Measurements from ENCODE around the gene SLC46A3.
"Not testable (repeated sequence)": the region's sequence is repeated elsewhere in the genome, so short reads cannot be mapped to it uniquely, and the experiment has no call there.

The SLC46A3 gene

GRCh38 chr13:28683169-28683568 lies 35.6 kb downstream of the SLC46A3 start:
- H3K27ac ChIP-seq (ENCODE audit: low read length); H3K4me3 ChIP-seq (ENCODE audit: low read length); DNase-seq (ENCODE audit: low read depth, low spot score); H3K36me3 ChIP-seq (ENCODE audit: control insufficient read depth, insufficient read depth, low read length); H3K9me3 ChIP-seq (ENCODE audit: control insufficient read depth, insufficient read depth, low read length); H3K4me1 ChIP-seq (ENCODE audit: control insufficient read depth, insufficient read depth, low read length); H3K27me3 ChIP-seq (ENCODE audit: control insufficient read depth, insufficient read depth, low read length): not testable (repeated sequence)
- no CpG with 5 or more reads among the region's 8 CpGs for WGBS (ENCODE audit: insufficient coverage, insufficient read length)

- no peak for DNase-seq (ENCODE audit: low read depth, low spot score)
- no CpG with 5 or more reads among the region's 2 CpGs for WGBS (ENCODE audit: insufficient coverage, insufficient read length)
- no peak overlapping the region for H3K4me3 ChIP-seq (ENCODE audit: low read length)
- no peaks in the 10 kb centered on the region for H3K27me3 ChIP-seq (ENCODE audit: control insufficient read depth, insufficient read depth, low read length)
- no peak overlapping the region for H3K27ac ChIP-seq (ENCODE audit: low read length)
- no peaks in the 10 kb centered on the region for H3K9me3 ChIP-seq (ENCODE audit: control insufficient read depth, insufficient read depth, low read length)
- peaks cover 6% of the 10 kb centered on the region for H3K4me1 ChIP-seq (ENCODE audit: control insufficient read depth, insufficient read depth, low read length)
- H3K36me3 ChIP-seq (ENCODE audit: control insufficient read depth, insufficient read depth, low read length): no peaks in the 10 kb centered on the region; the same call in 1 of the 2 replicates
These were observed 38.2 kb downstream of the SLC46A3 start for GRCh38 chr13:28680541-28680940.

- Histone ChIP-seq H3K4me1 (ENCODE audit: control insufficient read depth, insufficient read depth, low read length) (peaks cover 3% of the 10 kb centered on the region), H3K27ac (ENCODE audit: low read length) (no peak overlapping the region), H3K36me3 (ENCODE audit: control insufficient read depth, insufficient read depth, low read length) (peaks cover 3% of the 10 kb centered on the region; the same call in 1 of the 2 replicates), H3K27me3 (ENCODE audit: control insufficient read depth, insufficient read depth, low read length) (no peaks in the 10 kb centered on the region), H3K9me3 (ENCODE audit: control insufficient read depth, insufficient read depth, low read length) (no peaks in the 10 kb centered on the region), H3K4me3 (ENCODE audit: low read length) (no peak overlapping the region)
- WGBS (ENCODE audit: insufficient coverage, insufficient read length): no CpG with 5 or more reads among the region's 1 CpG
- no peak for DNase-seq (ENCODE audit: low read depth, low spot score)
These were observed 39.1 kb downstream of the SLC46A3 start for GRCh38 chr13:28679628-28680027.

- peaks cover 3% of the 10 kb centered on the region; the same call in 1 of the 2 replicates for H3K36me3 ChIP-seq (ENCODE audit: control insufficient read depth, insufficient read depth, low read length)
- no CpG with 5 or more reads among the region's 1 CpG for WGBS (ENCODE audit: insufficient coverage, insufficient read length)
- no peak overlapping the region for H3K4me3 ChIP-seq (ENCODE audit: low read length)
- H3K27ac ChIP-seq (ENCODE audit: low read length): no peak overlapping the region
- H3K27me3 ChIP-seq (ENCODE audit: control insufficient read depth, insufficient read depth, low read length): no peaks in the 10 kb centered on the region
- no peaks in the 10 kb centered on the region for H3K9me3 ChIP-seq (ENCODE audit: control insufficient read depth, insufficient read depth, low read length)
- DNase-seq (ENCODE audit: low read depth, low spot score): no peak
- H3K4me1 ChIP-seq (ENCODE audit: control insufficient read depth, insufficient read depth, low read length): no peaks in the 10 kb centered on the region
These were observed 40.0 kb downstream of the SLC46A3 start for GRCh38 chr13:28678809-28679208.

- H3K27ac ChIP-seq (ENCODE audit: low read length): no peak overlapping the region
- no peak for DNase-seq (ENCODE audit: low read depth, low spot score)
- no peaks in the 10 kb centered on the region for H3K9me3 ChIP-seq (ENCODE audit: control insufficient read depth, insufficient read depth, low read length)
- no peaks in the 10 kb centered on the region for H3K4me1 ChIP-seq (ENCODE audit: control insufficient read depth, insufficient read depth, low read length)
- no peaks in the 10 kb centered on the region for H3K27me3 ChIP-seq (ENCODE audit: control insufficient read depth, insufficient read depth, low read length)
- no peak overlapping the region for H3K4me3 ChIP-seq (ENCODE audit: low read length)
- peaks cover 30% of the 10 kb centered on the region; the same call in 1 of the 2 replicates for H3K36me3 ChIP-seq (ENCODE audit: control insufficient read depth, insufficient read depth, low read length)
These were observed 47.5 kb downstream of the SLC46A3 start for GRCh38 chr13:28671126-28671792.

GRCh38 chr13:28666897-28667488 lies 51.8 kb downstream of the SLC46A3 start:
- Histone ChIP-seq H3K27me3 (ENCODE audit: control insufficient read depth, insufficient read depth, low read length) (no peaks in the 10 kb centered on the region), H3K4me1 (ENCODE audit: control insufficient read depth, insufficient read depth, low read length) (no peaks in the 10 kb centered on the region), H3K9me3 (ENCODE audit: control insufficient read depth, insufficient read depth, low read length) (no peaks in the 10 kb centered on the region), H3K4me3 (ENCODE audit: low read length) (no peak overlapping the region), H3K36me3 (ENCODE audit: control insufficient read depth, insufficient read depth, low read length) (peaks cover 26% of the 10 kb centered on the region; the same call in 1 of the 2 replicates), H3K27ac (ENCODE audit: low read length) (no peak overlapping the region)
- no CpG with 5 or more reads among the region's 9 CpGs for WGBS (ENCODE audit: insufficient coverage, insufficient read length)
- DNase-seq (ENCODE audit: low read depth, low spot score): no peak

- H3K27ac ChIP-seq (ENCODE audit: low read length): no peak overlapping the region
- H3K27me3 ChIP-seq (ENCODE audit: control insufficient read depth, insufficient read depth, low read length): no peaks in the 10 kb centered on the region
- peak overlapping the region; percentile 89 for H3K4me3 ChIP-seq (ENCODE audit: low read length)
- WGBS (ENCODE audit: insufficient coverage, insufficient read length): no CpG with 5 or more reads among the region's 4 CpGs
- no peaks in the 10 kb centered on the region for H3K9me3 ChIP-seq (ENCODE audit: control insufficient read depth, insufficient read depth, low read length)
- no peaks in the 10 kb centered on the region for H3K4me1 ChIP-seq (ENCODE audit: control insufficient read depth, insufficient read depth, low read length)
- 0 out of 2 replicates have a peak, but pooled peaks cover 2% of the 10 kb centered on the region for H3K36me3 ChIP-seq (ENCODE audit: control insufficient read depth, insufficient read depth, low read length)
- no peak for DNase-seq (ENCODE audit: low read depth, low spot score)
These were observed 59.2 kb downstream of the SLC46A3 start for GRCh38 chr13:28659621-28659970.

GRCh38 chr13:28658796-28659620 lies 59.8 kb downstream of the SLC46A3 start, which contains the start of gene POMP:
TSS of gene POMP (plus strand) at chr13:28659130. CDS start at chr13:28659185, 55 bp downstream.
- no CpG with 5 or more reads among the region's 64 CpGs for WGBS (ENCODE audit: insufficient coverage, insufficient read length)
- H3K36me3 ChIP-seq (ENCODE audit: control insufficient read depth, insufficient read depth, low read length): 0 out of 2 replicates have a peak, but pooled peaks cover 2% of the 10 kb centered on the region
- H3K4me1 ChIP-seq (ENCODE audit: control insufficient read depth, insufficient read depth, low read length): no peaks in the 10 kb centered on the region
- H3K4me3 ChIP-seq (ENCODE audit: low read length): peak within 1 kb of the TSS; percentile 89
- H3K27me3 ChIP-seq (ENCODE audit: control insufficient read depth, insufficient read depth, low read length): no peaks in the 10 kb centered on the region
- DNase-seq (ENCODE audit: low read depth, low spot score): peak; percentile 48
- H3K9me3 ChIP-seq (ENCODE audit: control insufficient read depth, insufficient read depth, low read length): no peaks in the 10 kb centered on the region
- no peak within 1 kb of the TSS for H3K27ac ChIP-seq (ENCODE audit: low read length)

GRCh38 chr13:28658539-28658795 lies 60.3 kb downstream of the SLC46A3 start:
- H3K27ac ChIP-seq (ENCODE audit: low read length): no peak overlapping the region
- WGBS (ENCODE audit: insufficient coverage, insufficient read length): no CpG with 5 or more reads among the region's 8 CpGs
- no peaks in the 10 kb centered on the region for H3K27me3 ChIP-seq (ENCODE audit: control insufficient read depth, insufficient read depth, low read length)
- DNase-seq (ENCODE audit: low read depth, low spot score): no peak
- H3K4me1 ChIP-seq (ENCODE audit: control insufficient read depth, insufficient read depth, low read length): no peaks in the 10 kb centered on the region
- H3K9me3 ChIP-seq (ENCODE audit: control insufficient read depth, insufficient read depth, low read length): no peaks in the 10 kb centered on the region
- 0 out of 2 replicates have a peak, but pooled peaks cover 2% of the 10 kb centered on the region for H3K36me3 ChIP-seq (ENCODE audit: control insufficient read depth, insufficient read depth, low read length)
- peak overlapping the region; percentile 89 for H3K4me3 ChIP-seq (ENCODE audit: low read length)

GRCh38 chr13:28657784-28658538 lies 60.8 kb downstream of the SLC46A3 start:
- H3K27ac ChIP-seq (ENCODE audit: low read length): no peak overlapping the region
- no peaks in the 10 kb centered on the region for H3K4me1 ChIP-seq (ENCODE audit: control insufficient read depth, insufficient read depth, low read length)
- H3K9me3 ChIP-seq (ENCODE audit: control insufficient read depth, insufficient read depth, low read length): no peaks in the 10 kb centered on the region
- no CpG with 5 or more reads among the region's 12 CpGs for WGBS (ENCODE audit: insufficient coverage, insufficient read length)
- no peaks in the 10 kb centered on the region for H3K36me3 ChIP-seq (ENCODE audit: control insufficient read depth, insufficient read depth, low read length)
- DNase-seq (ENCODE audit: low read depth, low spot score): no peak
- no peaks in the 10 kb centered on the region for H3K27me3 ChIP-seq (ENCODE audit: control insufficient read depth, insufficient read depth, low read length)
- peak overlapping the region; percentile 89; the same call in 1 of the 2 replicates for H3K4me3 ChIP-seq (ENCODE audit: low read length)
